HepG2 (cell line): ENCODE data around the gene ANKHD1. TPM values are rescaled to one million over a fixed set of nuclear protein-coding genes. Genes with fewer than 3 reads are reported as not detected.

Experiments used
- ARID3A ChIP-seq: IDR thresholded peaks from 2 replicates; pipeline ENCODE4 v1.6.1; 2012; ENCODE audit warnings: low read depth, low read length, improper control_type of control experiment
- CHCHD3 ChIP-seq: sonication (generic); formaldehyde crosslinking; IDR thresholded peaks from 2 replicates; pipeline ENCODE4 v1.8.0; 2022; ENCODE audit warnings: mild to moderate bottlenecking, missing genetic modification reagents, moderate library complexity
- GTF3A ChIP-seq: sonication (generic); formaldehyde crosslinking; conservative IDR thresholded peaks from 2 replicates; pipeline ENCODE4 v1.4.0; 2020; ENCODE audit warnings: mild to moderate bottlenecking, missing genetic modification reagents
- HOMEZ ChIP-seq: IDR thresholded peaks from 2 replicates; pipeline ENCODE4 v1.6.1; 2016; ENCODE audit warnings: low read depth
- HOXA5 ChIP-seq: sonication (generic); formaldehyde crosslinking; IDR thresholded peaks from 2 replicates; pipeline ENCODE4 v1.4.0; 2020; ENCODE audit warnings: missing genetic modification reagents
- JUNB ChIP-seq: sonication (generic); formaldehyde crosslinking; IDR thresholded peaks from 2 replicates; pipeline ENCODE4 v1.8.0; 2022; ENCODE audit warnings: missing genetic modification reagents, mild to moderate bottlenecking, borderline replicate concordance
- KDM5A ChIP-seq: fragments of 200-600 bp; sonication (generic); IDR thresholded peaks from 2 replicates; pipeline ENCODE4 v1.7.0; 2018; ENCODE audit warnings: antibody characterized with exemption, mild to moderate bottlenecking, low read length, borderline replicate concordance
- MTA1 ChIP-seq: sonication (generic); formaldehyde crosslinking; IDR thresholded peaks from 2 replicates; pipeline ENCODE4 v1.4.0; 2020; ENCODE audit warnings: missing genetic modification reagents, mild to moderate bottlenecking, borderline replicate concordance
- NAIF1 ChIP-seq: sonication (generic); formaldehyde crosslinking; IDR thresholded peaks from 2 replicates; pipeline ENCODE4 v1.5.0; 2020; ENCODE audit warnings: mild to moderate bottlenecking, missing genetic modification reagents, borderline replicate concordance
- NCOR1 ChIP-seq: fragments of 200-600 bp; sonication (generic); IDR thresholded peaks from 2 replicates; pipeline ENCODE4 v1.7.0; 2017; ENCODE audit warnings: antibody characterized with exemption, low read length, borderline replicate concordance
- PAX8 ChIP-seq: sonication (generic); formaldehyde crosslinking; IDR thresholded peaks from 2 replicates; pipeline ENCODE4 v1.8.0; 2022; ENCODE audit warnings: mild to moderate bottlenecking, missing genetic modification reagents, borderline replicate concordance
- RAD51 ChIP-seq: fragments of 450-650 bp; IDR thresholded peaks from 2 replicates; pipeline ENCODE4 v1.6.1; 2016; ENCODE audit warnings: borderline replicate concordance
- SSRP1 ChIP-seq: IDR thresholded peaks from 2 replicates; pipeline ENCODE4 v1.6.1; 2016; ENCODE audit warnings: control low read depth
- TEAD3 ChIP-seq: optimal IDR thresholded peaks from 2 replicates; pipeline ENCODE3; 2016; ENCODE audit warnings: borderline replicate concordance
- YEATS4 ChIP-seq: sonication (generic); formaldehyde crosslinking; IDR thresholded peaks from 2 replicates; pipeline ENCODE4 v1.4.0; 2020; ENCODE audit warnings: missing genetic modification reagents, borderline replicate concordance
- ZNF256 ChIP-seq: sonication (generic); formaldehyde crosslinking; conservative IDR thresholded peaks from 2 replicates; pipeline ENCODE4 v1.4.0; 2020; ENCODE audit warnings: missing genetic modification reagents
- ZNF274 ChIP-seq: sonication (generic); formaldehyde crosslinking; IDR thresholded peaks from 2 replicates; pipeline ENCODE4 v1.5.1; 2020; ENCODE audit warnings: mild to moderate bottlenecking, missing genetic modification reagents
- ZNF343 ChIP-seq: sonication (generic); formaldehyde crosslinking; IDR thresholded peaks from 2 replicates; pipeline ENCODE4 v1.4.0; 2020; ENCODE audit warnings: mild to moderate bottlenecking, missing genetic modification reagents
- ZNF543 ChIP-seq: sonication (generic); formaldehyde crosslinking; IDR thresholded peaks from 2 replicates; pipeline ENCODE4 v1.4.0; 2020; ENCODE audit warnings: mild to moderate bottlenecking, missing genetic modification reagents
- ZNF550 ChIP-seq: sonication (generic); formaldehyde crosslinking; IDR thresholded peaks from 2 replicates; pipeline ENCODE4 v1.4.0; 2020; ENCODE audit warnings: mild to moderate bottlenecking, missing genetic modification reagents, borderline replicate concordance
- ZNF572 ChIP-seq: sonication (generic); formaldehyde crosslinking; IDR thresholded peaks from 2 replicates; pipeline ENCODE4 v1.5.1; 2020; ENCODE audit warnings: mild to moderate bottlenecking, missing genetic modification reagents
- ZNF749 ChIP-seq: sonication (generic); formaldehyde crosslinking; IDR thresholded peaks from 2 replicates; pipeline ENCODE4 v1.8.0; 2022; ENCODE audit warnings: mild to moderate bottlenecking, missing genetic modification reagents, moderate library complexity, borderline replicate concordance
- ZNF788 ChIP-seq: sonication (generic); formaldehyde crosslinking; IDR thresholded peaks from 2 replicates; pipeline ENCODE4 v1.5.0; 2020; ENCODE audit warnings: mild to moderate bottlenecking, missing genetic modification reagents, borderline replicate concordance
- ZNF816 ChIP-seq: sonication (generic); formaldehyde crosslinking; IDR thresholded peaks from 2 replicates; pipeline ENCODE4 v1.8.0; 2022; ENCODE audit warnings: missing genetic modification reagents, mild to moderate bottlenecking, borderline replicate concordance
- polyA plus RNA-seq, 8 experiments: library from polyadenylated mRNA; depleted of rRNA in 3 of 8; stranded (reverse) in 7 of 8; unstranded in 1 of 8; fragments of >200 nt; fragmentation: Illumina TruSeq in 4 of 8; extraction: Trizol in 4 of 8; gene quantifications; 2 replicates each; pipeline versions ENCODE4 v1.2.1 to v1.2.3, GENCODE V29; 2011 to 2016; ENCODE audit warnings: low read depth in 4 of 8, missing spikeins in 1 of 8, mixed read lengths in 1 of 8; ENCODE audit not compliant: insufficient read depth in 1 of 8
- total RNA-seq, 5 experiments: library from RNA; depleted of rRNA; stranded (reverse); fragments of >200 nt; fragmentation: Illumina TruSeq; extraction: Trizol; gene quantifications; 2 replicates each; pipeline ENCODE4 v1.2.3, GENCODE V29; 2016; ENCODE audit warnings: low read depth in 1 of 5
- TF ChIP-seq, protein P1 (sequence below): sonication (generic); formaldehyde crosslinking; IDR thresholded peaks from 2 replicates; pipeline ENCODE4 v1.4.0; 2020; ENCODE audit warnings: mild to moderate bottlenecking, missing genetic modification reagents
- TF ChIP-seq, protein P2 (sequence below): IDR thresholded peaks from 2 replicates; pipeline ENCODE4 v1.6.1; 2016

The ANKHD1 gene
- total and polyA plus RNA-seq, 2 of the 13 experiments (the other 11 are each of a cell fraction or from before 2014, with no cell fraction given): 69.9 to 82.0 TPM

GRCh38 chr5:140575309-140575708, 173.7 kb downstream of the ANKHD1 start (continued):
- TF ChIP-seq NCOR1 (no peak), CHCHD3 (CRISPR knock-in tag) (no peak), ZNF343 (CRISPR knock-in tag) (no peak), ZNF543 (CRISPR knock-in tag) (no peak), HOMEZ (CRISPR knock-in tag) (no peak), MTA1 (CRISPR knock-in tag) (no peak), HOXA5 (CRISPR knock-in tag) (no peak), SSRP1 (peak; percentile 85; the same call in 1 of the 2 replicates), PAX8 (CRISPR knock-in tag) (no peak), RAD51 (no peak), ZNF256 (CRISPR knock-in tag) (no peak), YEATS4 (CRISPR knock-in tag) (no peak), GTF3A (CRISPR knock-in tag) (no peak), ZNF749 (CRISPR knock-in tag) (no peak), ZNF788 (no peak), ZNF550 (CRISPR knock-in tag) (no peak), ZNF572 (CRISPR knock-in tag) (no peak), JUNB (CRISPR knock-in tag) (no peak), ZNF274 (CRISPR knock-in tag) (no peak), NAIF1 (CRISPR knock-in tag) (no peak), ARID3A (no peak), ZNF816 (CRISPR knock-in tag) (no peak), TEAD3 (CRISPR knock-in tag) (no peak), KDM5A (no peak)
- TF ChIP-seq, protein P1, sequence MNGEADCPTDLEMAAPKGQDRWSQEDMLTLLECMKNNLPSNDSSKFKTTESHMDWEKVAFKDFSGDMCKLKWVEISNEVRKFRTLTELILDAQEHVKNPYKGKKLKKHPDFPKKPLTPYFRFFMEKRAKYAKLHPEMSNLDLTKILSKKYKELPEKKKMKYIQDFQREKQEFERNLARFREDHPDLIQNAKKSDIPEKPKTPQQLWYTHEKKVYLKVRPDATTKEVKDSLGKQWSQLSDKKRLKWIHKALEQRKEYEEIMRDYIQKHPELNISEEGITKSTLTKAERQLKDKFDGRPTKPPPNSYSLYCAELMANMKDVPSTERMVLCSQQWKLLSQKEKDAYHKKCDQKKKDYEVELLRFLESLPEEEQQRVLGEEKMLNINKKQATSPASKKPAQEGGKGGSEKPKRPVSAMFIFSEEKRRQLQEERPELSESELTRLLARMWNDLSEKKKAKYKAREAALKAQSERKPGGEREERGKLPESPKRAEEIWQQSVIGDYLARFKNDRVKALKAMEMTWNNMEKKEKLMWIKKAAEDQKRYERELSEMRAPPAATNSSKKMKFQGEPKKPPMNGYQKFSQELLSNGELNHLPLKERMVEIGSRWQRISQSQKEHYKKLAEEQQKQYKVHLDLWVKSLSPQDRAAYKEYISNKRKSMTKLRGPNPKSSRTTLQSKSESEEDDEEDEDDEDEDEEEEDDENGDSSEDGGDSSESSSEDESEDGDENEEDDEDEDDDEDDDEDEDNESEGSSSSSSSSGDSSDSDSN (CRISPR knock-in tag): 0 out of 2 replicates have a peak, but pooled peaks have one; percentile 23
- TF ChIP-seq, protein P2, sequence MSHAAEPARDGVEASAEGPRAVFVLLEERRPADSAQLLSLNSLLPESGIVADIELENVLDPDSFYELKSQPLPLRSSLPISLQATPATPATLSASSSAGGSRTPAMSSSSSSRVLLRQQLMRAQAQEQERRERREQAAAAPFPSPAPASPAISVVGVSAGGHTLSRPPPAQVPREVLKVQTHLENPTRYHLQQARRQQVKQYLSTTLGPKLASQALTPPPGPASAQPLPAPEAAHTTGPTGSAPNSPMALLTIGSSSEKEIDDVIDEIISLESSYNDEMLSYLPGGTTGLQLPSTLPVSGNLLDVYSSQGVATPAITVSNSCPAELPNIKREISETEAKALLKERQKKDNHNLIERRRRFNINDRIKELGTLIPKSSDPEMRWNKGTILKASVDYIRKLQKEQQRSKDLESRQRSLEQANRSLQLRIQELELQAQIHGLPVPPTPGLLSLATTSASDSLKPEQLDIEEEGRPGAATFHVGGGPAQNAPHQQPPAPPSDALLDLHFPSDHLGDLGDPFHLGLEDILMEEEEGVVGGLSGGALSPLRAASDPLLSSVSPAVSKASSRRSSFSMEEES (CRISPR knock-in tag): no peak
